Measurements from ENCODE around the gene ADAMTS17.

Gene ADAMTS17

DNA sequence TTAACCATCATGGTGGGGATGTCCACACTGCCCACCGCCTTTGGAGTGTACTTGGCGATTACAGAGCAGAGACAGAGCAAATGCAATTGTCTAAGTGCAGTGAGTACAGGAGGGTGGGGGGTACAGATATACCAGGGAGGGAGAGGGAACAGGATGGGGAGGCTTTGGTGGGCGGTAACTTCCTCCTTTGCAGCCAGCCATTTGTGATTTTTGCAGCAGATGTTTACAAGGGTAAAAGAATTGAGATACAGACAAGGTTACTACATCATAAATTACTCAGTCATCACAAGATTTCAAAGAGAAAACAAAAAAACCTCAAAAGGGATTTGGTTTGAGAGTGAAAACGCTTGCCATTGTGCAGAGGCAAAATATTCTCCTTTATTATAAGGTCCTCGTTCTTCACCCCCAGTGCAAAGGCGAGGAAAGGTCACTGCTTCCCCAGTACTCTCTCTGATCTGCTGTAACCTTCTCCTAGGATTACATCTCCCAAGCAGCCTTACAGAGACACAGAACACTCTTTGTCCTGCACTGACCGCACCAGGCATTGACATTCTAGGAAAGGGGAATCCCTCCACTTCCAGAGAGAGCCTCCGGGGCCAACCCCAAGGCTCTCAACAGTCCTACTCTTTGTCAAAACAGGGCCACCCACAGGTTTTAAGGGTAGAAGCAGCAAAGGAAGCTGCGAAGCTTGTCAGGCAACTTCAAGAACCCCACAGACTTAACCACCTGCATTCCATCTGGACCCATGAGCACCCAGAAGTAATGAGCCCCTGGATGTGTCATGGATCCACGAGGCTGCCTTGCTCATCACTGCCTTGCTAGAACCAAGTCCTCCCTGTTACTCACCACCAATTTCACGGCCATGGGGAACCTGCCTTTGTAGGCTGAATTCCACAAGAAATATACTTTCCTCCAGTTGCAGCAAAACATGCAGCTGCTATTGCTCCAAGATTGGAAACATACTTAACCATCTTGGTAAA lies 117.3 kb downstream of the ADAMTS17 start:
- Histone ChIP-seq H3K9me3 (ENCODE audit: low read length) (no peaks in the 10 kb centered on the region), H3K27me3 (ENCODE audit: control insufficient read depth in 1 of 2, insufficient read depth in 2 of 2, low read length in 2 of 2) (no peaks in the 10 kb centered on the region)

DNA sequence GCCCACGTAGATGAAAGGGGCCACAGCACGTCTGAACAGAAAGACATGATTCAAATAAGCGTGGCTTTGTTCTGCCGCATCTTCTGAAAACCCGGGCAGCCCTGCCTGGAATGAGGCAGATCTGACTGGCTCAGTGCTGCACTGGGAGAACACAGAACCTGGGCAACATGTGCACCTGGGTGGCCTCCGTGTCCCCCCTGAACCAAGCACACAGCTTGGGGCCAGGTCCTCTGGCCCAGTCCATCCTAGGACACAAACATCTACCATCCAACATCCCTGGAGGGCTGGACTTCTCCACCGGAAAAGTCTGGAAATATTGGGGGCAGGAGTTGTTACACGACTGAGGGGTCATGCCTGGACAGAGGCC lies 119.4 kb downstream of the ADAMTS17 start:
- H3K4me1 ChIP-seq (ENCODE audit: insufficient read depth, low read length): no peaks in the 10 kb centered on the region
- H3K36me3 ChIP-seq (ENCODE audit: insufficient read depth, low read length): no peaks in the 10 kb centered on the region
- H3K27ac ChIP-seq (ENCODE audit: low read depth, low read length): no peak overlapping the region
- H3K27me3 ChIP-seq (ENCODE audit: control insufficient read depth in 1 of 2, insufficient read depth in 2 of 2, low read length in 2 of 2): no peaks in the 10 kb centered on the region
- no peak overlapping the region for H3K9ac ChIP-seq (ENCODE audit: low read length)
- no peak overlapping the region for H3K4me3 ChIP-seq (ENCODE audit: low read depth in 1 of 2, low read length in 2 of 2)
- no peaks in the 10 kb centered on the region for H3K9me3 ChIP-seq (ENCODE audit: low read length)

More for the DNA sequence above, 117.3 kb downstream of the ADAMTS17 start:
- H3K9ac ChIP-seq (ENCODE audit: low read length): no peak overlapping the region
- H3K36me3 ChIP-seq (ENCODE audit: insufficient read depth, low read length): no peaks in the 10 kb centered on the region
- H3K27ac ChIP-seq (ENCODE audit: low read depth, low read length): no peak overlapping the region
- H3K4me1 ChIP-seq (ENCODE audit: insufficient read depth, low read length): no peaks in the 10 kb centered on the region
- no peak overlapping the region for H3K4me3 ChIP-seq (ENCODE audit: low read depth in 1 of 2, low read length in 2 of 2)

DNA sequence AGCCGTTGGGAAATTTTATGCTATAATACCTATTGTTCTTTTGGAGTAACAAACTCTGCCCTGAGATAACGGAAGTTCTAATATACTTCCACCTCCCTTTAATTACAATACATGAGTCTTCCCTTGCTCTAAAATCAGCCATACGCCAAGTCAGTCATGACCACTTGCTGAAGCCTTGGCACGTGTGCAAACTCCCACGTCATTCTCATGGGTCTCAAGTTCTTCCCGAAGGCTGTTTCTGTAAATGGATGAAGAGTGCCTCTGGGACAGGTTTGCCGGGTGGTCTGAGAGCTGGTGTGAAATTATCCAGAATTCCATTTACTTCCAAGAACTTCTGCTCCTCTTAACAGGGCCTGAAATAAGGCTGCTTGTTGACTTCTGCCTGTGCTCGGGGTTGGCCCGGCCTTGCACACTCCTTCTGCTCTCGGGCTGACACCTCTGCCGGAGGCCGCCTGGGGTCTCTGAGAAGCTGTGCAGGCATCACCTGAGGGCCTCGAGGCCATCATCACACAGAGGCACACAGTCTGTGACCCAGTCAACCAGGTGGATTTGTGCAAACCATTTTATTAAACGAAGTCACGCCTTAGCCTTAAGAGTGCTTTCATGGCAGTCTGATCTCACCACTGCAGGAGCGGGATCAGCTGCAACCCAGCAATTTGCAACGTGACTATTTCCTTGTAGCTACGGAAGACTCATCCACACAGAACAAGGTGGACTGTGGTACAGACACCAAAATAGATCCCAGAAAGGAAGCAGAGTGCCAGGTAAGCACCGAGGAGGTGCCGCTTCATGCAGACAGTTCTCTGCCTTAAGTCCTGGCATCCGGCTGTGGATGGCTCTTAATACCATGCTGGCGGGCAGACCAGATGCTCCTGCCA lies 120.1 kb downstream of the ADAMTS17 start:
- no peak overlapping the region for H3K27ac ChIP-seq (ENCODE audit: low read depth, low read length)

DNA sequence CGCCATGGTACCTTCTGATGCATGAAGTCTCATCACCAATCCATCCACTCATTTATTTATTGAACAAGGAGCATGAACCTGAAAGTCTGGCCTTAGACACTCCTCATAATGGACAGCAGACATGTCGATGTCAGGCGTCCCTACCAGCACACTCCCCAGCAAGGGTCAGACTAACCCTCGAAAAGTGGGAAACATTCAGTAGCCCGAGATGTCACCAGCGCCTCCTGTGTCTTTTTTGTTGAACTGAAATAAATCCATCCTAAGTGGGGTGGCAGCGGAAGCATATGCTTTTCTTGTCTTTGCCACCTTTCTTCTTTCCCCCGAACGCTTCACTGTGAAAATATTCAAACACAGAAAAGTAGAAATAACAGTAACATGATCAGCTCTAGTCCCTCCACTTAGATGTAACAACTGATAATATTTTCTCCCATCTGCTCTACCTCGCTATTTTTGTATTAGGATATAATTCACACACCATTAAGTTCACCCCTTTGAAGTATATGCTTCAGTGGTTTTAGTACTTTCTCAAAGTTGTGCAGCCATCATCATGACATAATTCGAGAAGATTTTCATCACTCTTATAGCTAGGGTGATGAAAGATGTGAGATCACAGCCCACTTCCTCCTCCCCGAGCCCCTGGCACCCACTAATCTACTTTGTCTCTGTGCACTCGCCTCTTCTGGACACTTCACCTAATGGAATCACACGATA lies 121.6 kb downstream of the ADAMTS17 start:
- Histone ChIP-seq H3K9ac (ENCODE audit: low read length) (no peak overlapping the region), H3K4me3 (ENCODE audit: low read depth in 1 of 2, low read length in 2 of 2) (no peak overlapping the region), H3K9me3 (ENCODE audit: low read length) (no peaks in the 10 kb centered on the region), H3K27me3 (ENCODE audit: control insufficient read depth in 1 of 2, insufficient read depth in 2 of 2, low read length in 2 of 2) (no peaks in the 10 kb centered on the region), H3K36me3 (ENCODE audit: insufficient read depth, low read length) (no peaks in the 10 kb centered on the region), H3K4me1 (ENCODE audit: insufficient read depth, low read length) (no peaks in the 10 kb centered on the region), H3K27ac (ENCODE audit: low read depth, low read length) (no peak overlapping the region)

More for the DNA sequence above, 120.1 kb downstream of the ADAMTS17 start:
- no peaks in the 10 kb centered on the region for H3K4me1 ChIP-seq (ENCODE audit: insufficient read depth, low read length)
- no peak overlapping the region for H3K4me3 ChIP-seq (ENCODE audit: low read depth in 1 of 2, low read length in 2 of 2)
- no peak overlapping the region for H3K9ac ChIP-seq (ENCODE audit: low read length)
- H3K27me3 ChIP-seq (ENCODE audit: control insufficient read depth in 1 of 2, insufficient read depth in 2 of 2, low read length in 2 of 2): no peaks in the 10 kb centered on the region
- H3K9me3 ChIP-seq (ENCODE audit: low read length): no peaks in the 10 kb centered on the region
- H3K36me3 ChIP-seq (ENCODE audit: insufficient read depth, low read length): no peaks in the 10 kb centered on the region

DNA sequence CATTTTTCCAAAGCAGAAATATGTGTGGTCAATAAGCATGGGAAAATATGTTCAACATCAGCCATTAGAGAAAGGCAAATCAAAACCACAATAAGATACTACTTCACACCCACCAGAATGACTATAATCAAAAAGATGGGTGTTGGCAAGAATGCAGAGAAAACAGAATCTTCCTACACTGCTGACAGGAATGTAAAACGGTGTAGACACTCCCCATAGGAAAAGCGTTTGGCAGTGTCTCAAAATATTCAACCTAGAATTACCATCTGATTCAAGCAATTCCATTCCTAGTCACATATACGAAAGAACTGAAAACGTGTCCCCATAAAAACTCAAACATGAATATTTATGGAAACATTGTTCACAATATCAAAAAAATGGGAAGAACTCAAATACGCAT lies 123.3 kb downstream of the ADAMTS17 start:
- Histone ChIP-seq H3K9me3 (ENCODE audit: low read length) (no peaks in the 10 kb centered on the region), H3K27ac (ENCODE audit: low read depth, low read length) (no peak overlapping the region), H3K4me1 (ENCODE audit: insufficient read depth, low read length) (no peaks in the 10 kb centered on the region), H3K36me3 (ENCODE audit: insufficient read depth, low read length) (no peaks in the 10 kb centered on the region), H3K27me3 (ENCODE audit: control insufficient read depth in 1 of 2, insufficient read depth in 2 of 2, low read length in 2 of 2) (no peaks in the 10 kb centered on the region), H3K4me3 (ENCODE audit: low read depth in 1 of 2, low read length in 2 of 2) (no peak overlapping the region), H3K9ac (ENCODE audit: low read length) (no peak overlapping the region)

DNA sequence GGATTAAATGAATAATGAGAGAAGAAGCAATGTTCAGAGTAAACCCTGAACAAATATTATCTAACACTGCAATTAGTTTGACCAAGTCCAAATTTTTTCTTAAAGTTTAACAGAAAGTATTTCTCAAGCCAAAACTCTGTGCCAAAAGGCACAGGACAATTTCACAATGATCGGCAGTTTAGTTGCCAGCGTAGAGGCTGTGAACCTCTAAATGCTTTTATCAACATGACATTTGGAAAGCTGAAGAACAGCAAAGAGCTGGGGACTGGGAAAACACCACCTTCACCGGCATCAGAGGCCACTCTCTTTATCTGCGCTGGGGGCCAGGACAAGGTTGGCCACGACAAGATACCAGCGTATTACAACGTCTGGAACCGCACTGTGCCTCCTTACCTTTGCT lies 125.6 kb downstream of the ADAMTS17 start:
- H3K4me1 ChIP-seq (ENCODE audit: insufficient read depth, low read length): peaks cover 10% of the 10 kb centered on the region
- no peaks in the 10 kb centered on the region for H3K36me3 ChIP-seq (ENCODE audit: insufficient read depth, low read length)
- no peak overlapping the region for H3K27ac ChIP-seq (ENCODE audit: low read depth, low read length)
- no peak overlapping the region for H3K9ac ChIP-seq (ENCODE audit: low read length)
- no peaks in the 10 kb centered on the region for H3K9me3 ChIP-seq (ENCODE audit: low read length)
- no peak overlapping the region for H3K4me3 ChIP-seq (ENCODE audit: low read depth in 1 of 2, low read length in 2 of 2)
- no peaks in the 10 kb centered on the region for H3K27me3 ChIP-seq (ENCODE audit: control insufficient read depth in 1 of 2, insufficient read depth in 2 of 2, low read length in 2 of 2)

DNA sequence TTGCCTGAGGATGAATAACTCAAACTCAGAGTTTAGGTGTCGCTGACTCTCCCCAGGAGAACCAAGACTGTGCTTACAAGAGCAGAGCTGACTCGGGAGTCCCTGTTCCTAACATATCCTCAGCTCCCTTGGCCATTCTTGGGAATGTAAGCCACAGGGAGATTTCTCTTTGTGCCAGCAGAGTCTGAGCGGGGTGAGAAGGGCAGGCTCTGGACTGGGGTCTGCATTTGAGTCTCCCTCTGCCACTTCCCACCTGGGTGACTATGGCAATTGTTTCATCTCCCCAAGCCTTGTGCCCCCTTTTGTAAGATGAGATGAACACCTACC lies 126.0 kb downstream of the ADAMTS17 start:
- Histone ChIP-seq H3K27me3 (ENCODE audit: control insufficient read depth in 1 of 2, insufficient read depth in 2 of 2, low read length in 2 of 2) (no peaks in the 10 kb centered on the region), H3K9ac (ENCODE audit: low read length) (no peak overlapping the region), H3K27ac (ENCODE audit: low read depth, low read length) (no peak overlapping the region), H3K9me3 (ENCODE audit: low read length) (no peaks in the 10 kb centered on the region), H3K36me3 (ENCODE audit: insufficient read depth, low read length) (no peaks in the 10 kb centered on the region), H3K4me1 (ENCODE audit: insufficient read depth, low read length) (peaks cover 10% of the 10 kb centered on the region), H3K4me3 (ENCODE audit: low read depth in 1 of 2, low read length in 2 of 2) (no peak overlapping the region)

DNA sequence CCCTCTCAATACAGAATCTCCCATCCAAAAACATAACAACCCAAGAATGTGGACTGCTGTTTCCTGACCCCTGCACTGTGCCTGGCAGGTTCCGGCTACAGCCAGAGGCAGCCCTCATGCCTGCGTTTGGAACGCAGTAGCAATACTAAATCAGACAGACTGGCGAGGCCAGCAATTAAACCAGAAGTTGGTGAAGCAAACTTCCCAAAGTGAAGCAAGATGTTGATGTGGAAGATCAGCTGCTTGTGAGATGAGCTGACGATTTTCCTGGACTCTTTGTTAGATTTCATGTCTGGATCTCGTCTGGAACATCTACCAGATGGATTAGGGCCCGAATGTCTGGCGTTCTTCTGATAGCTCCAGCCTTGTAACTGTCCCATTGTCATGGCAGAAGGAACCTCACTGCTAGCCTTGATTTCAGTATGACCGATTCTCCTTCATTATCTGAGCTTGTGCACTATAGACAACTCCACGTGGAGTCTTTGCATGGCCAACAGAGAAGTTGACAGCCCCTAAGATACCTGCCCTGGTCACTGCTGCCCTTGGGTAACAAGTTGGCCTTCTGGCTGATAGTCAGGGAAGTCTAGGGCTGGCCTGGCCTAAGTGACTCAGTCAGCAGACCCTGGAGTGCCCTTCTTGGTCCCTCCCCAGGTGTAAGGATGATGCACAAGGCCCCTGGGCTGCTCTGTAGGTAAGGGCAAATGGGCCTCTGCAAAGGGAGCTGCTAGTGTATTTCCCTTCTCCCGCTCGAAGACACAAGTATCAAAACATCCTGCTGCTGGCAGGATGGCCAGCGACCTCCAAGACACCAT lies 126.5 kb downstream of the ADAMTS17 start:
- H3K27me3 ChIP-seq (ENCODE audit: control insufficient read depth in 1 of 2, insufficient read depth in 2 of 2, low read length in 2 of 2): no peaks in the 10 kb centered on the region
- no peak overlapping the region for H3K9ac ChIP-seq (ENCODE audit: low read length)
- H3K4me1 ChIP-seq (ENCODE audit: insufficient read depth, low read length): peaks cover 10% of the 10 kb centered on the region
- no peaks in the 10 kb centered on the region for H3K9me3 ChIP-seq (ENCODE audit: low read length)
- no peak overlapping the region for H3K4me3 ChIP-seq (ENCODE audit: low read depth in 1 of 2, low read length in 2 of 2)
- H3K36me3 ChIP-seq (ENCODE audit: insufficient read depth, low read length): no peaks in the 10 kb centered on the region
- H3K27ac ChIP-seq (ENCODE audit: low read depth, low read length): no peak overlapping the region

DNA sequence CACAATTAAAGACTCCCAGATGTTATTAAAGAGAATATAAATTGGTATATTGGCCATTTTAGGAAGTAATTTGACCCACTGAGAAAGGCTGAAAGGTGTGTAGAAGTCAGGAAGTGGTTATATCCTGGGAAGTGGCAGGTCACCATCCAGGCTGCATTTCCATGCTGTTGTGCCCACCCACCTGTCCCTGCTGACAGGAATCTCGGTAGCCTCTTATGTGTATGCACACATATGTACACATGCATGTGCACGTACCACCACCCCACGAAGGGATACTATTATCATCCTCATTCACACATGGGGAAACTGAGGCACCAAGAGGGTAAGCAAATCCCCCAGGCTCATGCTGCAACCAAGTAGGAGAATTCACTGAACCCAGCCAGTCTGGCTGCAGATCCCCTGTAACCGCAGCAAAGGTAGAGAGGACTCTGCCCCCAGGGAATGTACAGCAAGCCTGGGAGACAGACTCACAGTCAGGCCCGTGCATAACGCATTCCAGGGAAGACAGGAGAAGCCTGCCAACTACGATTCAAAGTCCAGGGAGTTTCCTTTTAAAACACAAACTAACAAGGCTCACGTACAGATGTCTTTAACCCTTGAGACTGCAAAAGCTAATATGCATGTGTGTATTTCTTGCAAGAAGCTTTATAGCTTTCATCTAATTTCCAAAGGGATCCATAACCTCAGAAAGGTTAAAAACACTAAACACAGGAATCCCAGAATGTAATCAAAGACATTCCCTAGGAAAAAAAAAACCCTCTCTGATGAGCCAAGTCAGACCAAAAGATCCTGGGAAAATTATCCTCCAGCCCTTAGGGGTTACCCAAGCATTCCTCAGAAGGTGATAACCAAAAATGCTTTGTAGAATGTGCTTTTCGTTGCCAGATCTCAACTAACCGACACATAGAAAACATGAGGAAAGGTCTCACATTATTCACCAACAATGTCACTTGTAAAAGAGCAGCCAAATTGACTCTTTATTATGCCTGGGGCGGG lies 129.6 kb downstream of the ADAMTS17 start:
- Histone ChIP-seq H3K9me3 (ENCODE audit: low read length) (no peaks in the 10 kb centered on the region), H3K9ac (ENCODE audit: low read length) (no peak overlapping the region), H3K4me1 (ENCODE audit: insufficient read depth, low read length) (peaks cover 25% of the 10 kb centered on the region), H3K27ac (ENCODE audit: low read depth, low read length) (no peak overlapping the region), H3K36me3 (ENCODE audit: insufficient read depth, low read length) (no peaks in the 10 kb centered on the region), H3K27me3 (ENCODE audit: control insufficient read depth in 1 of 2, insufficient read depth in 2 of 2, low read length in 2 of 2) (no peaks in the 10 kb centered on the region), H3K4me3 (ENCODE audit: low read depth in 1 of 2, low read length in 2 of 2) (no peak overlapping the region)

DNA sequence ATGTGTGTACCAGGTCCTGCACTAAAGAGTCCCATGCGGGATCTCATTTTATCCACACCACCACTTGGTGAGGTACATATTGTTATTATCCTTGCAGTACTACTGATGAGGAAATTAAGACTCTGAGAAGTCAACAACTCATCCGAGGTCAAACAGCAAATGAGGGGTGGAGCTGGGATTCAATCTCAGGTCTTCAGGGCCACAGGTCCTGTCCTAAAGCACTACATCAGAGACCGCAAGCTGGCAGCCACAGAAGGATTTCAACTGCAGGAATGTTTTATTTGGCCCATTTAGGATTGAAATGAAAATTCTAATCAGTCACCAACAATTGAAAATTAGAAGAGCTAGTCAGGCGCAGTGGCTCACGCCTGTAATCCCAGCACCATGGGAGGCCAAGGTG lies 131.4 kb downstream of the ADAMTS17 start:
- H3K9me3 ChIP-seq (ENCODE audit: low read length): no peaks in the 10 kb centered on the region
- no peak overlapping the region for H3K4me3 ChIP-seq (ENCODE audit: low read depth in 1 of 2, low read length in 2 of 2)
- H3K36me3 ChIP-seq (ENCODE audit: insufficient read depth, low read length): no peaks in the 10 kb centered on the region
- no peak overlapping the region for H3K27ac ChIP-seq (ENCODE audit: low read depth, low read length)
- H3K4me1 ChIP-seq (ENCODE audit: insufficient read depth, low read length): peaks cover 32% of the 10 kb centered on the region
- no peaks in the 10 kb centered on the region for H3K27me3 ChIP-seq (ENCODE audit: control insufficient read depth in 1 of 2, insufficient read depth in 2 of 2, low read length in 2 of 2)
- no peak overlapping the region for H3K9ac ChIP-seq (ENCODE audit: low read length)
